ENCODE data around the gene ISOC2. TPM values are rescaled to one million over a fixed set of nuclear protein-coding genes. Genes with fewer than 3 reads are reported as not detected.
"Not testable (repeated sequence)": the region's sequence is repeated elsewhere in the genome, so short reads cannot be mapped to it uniquely, and the experiment has no call there.

ISOC2 gene
- total and polyA plus RNA-seq, 12 donors = 18.1 to 181 (median 77.8) TPM

GRCh38 chr19:55407800-55408532 is 53.5 kb downstream of the ISOC2 start:
- peak overlapping the region in 3 of 4 donors; percentile 49 to 90 (median 71) for H3K4me3 ChIP-seq
- peak; percentile 98 to 100 (median 99) for DNase-seq
- peaks cover 0 to 19% of the 10 kb centered on the region in 2 donors for H3K36me3 ChIP-seq (replicated peaks in 1 of 2)
- H3K9me3 ChIP-seq (replicated peaks in 1 of 3) = no peaks in the 10 kb centered on the region
- 0 to 1% (median 1%) methylated on average over 50 to 72 of the region's 72 CpGs for WGBS, 4 donors
- intact Hi-C loops (cut with DNase I) = no loop called here
- no peaks in the 10 kb centered on the region for H3K27me3 ChIP-seq
- H3K4me1 ChIP-seq (replicated peaks in 1 of 2) = peaks cover 6 to 24% of the 10 kb centered on the region in 2 donors
- H3K27ac ChIP-seq = peak overlapping the region; percentile 89 to 100 (median 96)
- TF ChIP-seq CTCF (IDR thresholded peaks at IDR 0.05) (no peak), POLR2A (IDR thresholded peaks at IDR 0.05) (peak in 1 of 2 donors; percentile 12)

DNA sequence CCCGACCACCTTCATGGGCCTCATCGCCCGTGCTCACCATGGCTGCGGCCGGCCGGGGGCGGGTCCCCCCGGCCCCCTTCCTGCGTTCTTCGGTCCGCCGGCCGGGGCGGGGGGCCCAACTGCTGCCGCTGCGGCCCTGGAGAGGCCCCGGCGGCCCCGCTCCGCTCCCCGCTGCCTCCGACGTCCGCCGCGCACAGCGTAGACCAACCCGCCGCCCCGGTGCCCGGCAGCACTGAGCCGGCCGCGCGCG is 54.0 kb downstream of the ISOC2 start, which contains the start of gene UBE2S:
TSS of gene UBE2S (minus strand) at position 239 of the 250 bp plus-strand sequence. CDS start at position 40, 199 bp downstream.
- intact Hi-C loops (cut with DNase I); H3K9me3 ChIP-seq (replicated peaks in 1 of 3); H3K27me3 ChIP-seq: not testable (repeated sequence)
- DNase-seq = peak in 1 of 7 donors; percentile 51
- 2 to 3% (median 2%) methylated on average over 15 to 36 of the region's 36 CpGs; no CpG with 5 or more reads in 1 of the 4 donors for WGBS, 4 donors
- Histone ChIP-seq H3K4me1 (replicated peaks in 1 of 2) (peaks cover 6 to 24% of the 10 kb centered on the region in 2 donors), H3K4me3 (peak within 1 kb of the TSS in 3 of 4 donors; percentile 49 to 90 (median 71)), H3K36me3 (replicated peaks in 1 of 2) (peaks cover 0 to 24% of the 10 kb centered on the region in 2 donors), H3K27ac (peak within 1 kb of the TSS; percentile 89 to 100 (median 96))
- peak; percentile 92 to 97 for TF ChIP-seq POLR2A (IDR thresholded peaks at IDR 0.05)

GRCh38 chr19:55406826-55407549 is 54.5 kb downstream of the ISOC2 start:
- H3K4me1 ChIP-seq (replicated peaks in 1 of 2) = peaks cover 6 to 24% of the 10 kb centered on the region in 2 donors
- no peaks in the 10 kb centered on the region for H3K27me3 ChIP-seq
- TF ChIP-seq CTCF (IDR thresholded peaks at IDR 0.05) (no peak), POLR2A (IDR thresholded peaks at IDR 0.05) (no peak)
- 9 to 49% (median 14%) methylated on average over 6 to 35 of the region's 35 CpGs for WGBS, 4 donors
- H3K4me3 ChIP-seq = peak overlapping the region in 3 of 4 donors; percentile 49 to 90 (median 71)
- intact Hi-C loops (cut with DNase I) = no loop called here
- peaks cover 0 to 29% of the 10 kb centered on the region in 2 donors for H3K36me3 ChIP-seq (replicated peaks in 1 of 2)
- H3K9me3 ChIP-seq (replicated peaks in 1 of 3) = no peaks in the 10 kb centered on the region
- peak overlapping the region; percentile 89 to 100 (median 96) for H3K27ac ChIP-seq
- peak in 5 of 7 donors; percentile 37 to 58 (median 49) for DNase-seq

- TF ChIP-seq CTCF (IDR thresholded peaks at IDR 0.05) = no peak
- no peak for TF ChIP-seq POLR2A (IDR thresholded peaks at IDR 0.05)
- Histone ChIP-seq H3K36me3 (replicated peaks in 1 of 2) (peaks cover 0 to 35% of the 10 kb centered on the region in 2 donors), H3K4me1 (replicated peaks in 1 of 2) (peaks cover 6 to 24% of the 10 kb centered on the region in 2 donors), H3K9me3 (replicated peaks in 1 of 3) (no peaks in the 10 kb centered on the region), H3K4me3 (peak overlapping the region in 1 of 4 donors; percentile 90), H3K27me3 (no peaks in the 10 kb centered on the region), H3K27ac (peak overlapping the region in 1 of 5 donors; percentile 99)
- DNase-seq = no peak
- WGBS, 4 donors = 79 to 89% (median 83%) methylated on average over 11 to 14 of the region's 14 CpGs
- intact Hi-C loops (cut with DNase I) = no loop called here
Observed at GRCh38 chr19:55406091-55406825, 55.2 kb downstream of the ISOC2 start.

All from adrenal gland (tissue), 12 donors.